HEK293 (cell line): ENCODE results near the gene MAP1B.
A peak's percentile ranks its signal among the peaks of the same experiment; 100 is the strongest.

ENCODE experiments used
- CTCF ChIA-PET: fragments of 350-600 bp; formaldehyde crosslinking; extraction: SDS; loops from one replicate; lab custom pipeline; 2021; ENCODE audit warnings: antibody characterized with exemption; lab: Yijun Ruan, JAX
- POLR2A ChIA-PET: fragments of 300-600 bp; formaldehyde crosslinking; extraction: SDS; loops from one replicate; lab custom pipeline; 2020; ENCODE audit warnings: antibody characterized with exemption, inconsistent platforms; lab: Yijun Ruan, JAX
- H3K27ac ChIP-seq: fragments of 200-500 bp; sonication (Bioruptor generic); 2 replicates; pipeline ENCODE4 v1.5.1; 2014; ENCODE audit warnings: low read depth, low read length, control low read depth, inconsistent platforms; ENCODE audit errors: extremely low read depth
- H3K36me3 ChIP-seq, 2 experiments: fragments of 200-500 bp in 1 of 2; sonication (Bioruptor generic) in 1 of 2; 1 replicate in 1 of 2; 2 replicates in 1 of 2; pipeline ENCODE4 v1.5.1; 2014 to 2017; ENCODE audit warnings: inconsistent platforms in 2 of 2, low read length in 2 of 2; ENCODE audit not compliant: control insufficient read depth in 2 of 2, insufficient read depth in 1 of 2
- H3K4me1 ChIP-seq: fragments of 200-500 bp; sonication (Bioruptor generic); 2 replicates; pipeline ENCODE4 v1.5.1; 2014; ENCODE audit warnings: mild to moderate bottlenecking, low read length, inconsistent platforms; ENCODE audit not compliant: control insufficient read depth, insufficient read depth
- H3K4me3 ChIP-seq: 2 replicates; pipeline ENCODE4 v1.5.1; 2011; ENCODE audit warnings: low read depth, mild to moderate bottlenecking, control low read depth, low read length, moderate library complexity
- H3K9me3 ChIP-seq: fragments of 200-500 bp; sonication (Bioruptor generic); 2 replicates; pipeline ENCODE4 v1.5.1; 2014; ENCODE audit warnings: low read depth, low read length, inconsistent platforms; ENCODE audit not compliant: control insufficient read depth, insufficient read depth
- ATF2 ChIP-seq: fragments of 450-650 bp; formaldehyde crosslinking; IDR thresholded peaks from 2 replicates; pipeline ENCODE4 v1.5.1; 2016; ENCODE audit warnings: missing biosample characterization, missing genetic modification characterization, low read depth
- GLI4 ChIP-seq: fragments of 450-650 bp; formaldehyde crosslinking; IDR thresholded peaks from 2 replicates; pipeline ENCODE4 v1.5.1; 2016; ENCODE audit warnings: missing biosample characterization, missing genetic modification characterization
- KLF8 ChIP-seq: fragments of 450-650 bp; formaldehyde crosslinking; IDR thresholded peaks from 2 replicates; pipeline ENCODE4 v1.5.1; 2016; ENCODE audit warnings: missing biosample characterization, missing genetic modification characterization
- PRDM4 ChIP-seq: fragments of 450-650 bp; formaldehyde crosslinking; IDR thresholded peaks from 2 replicates; pipeline ENCODE4 v1.5.1; 2017; ENCODE audit warnings: missing biosample characterization, missing genetic modification characterization
- ZBTB11 ChIP-seq: fragments of 450-650 bp; formaldehyde crosslinking; conservative IDR thresholded peaks from 2 replicates; pipeline ENCODE4 v1.5.1; 2016; ENCODE audit warnings: low read depth, missing biosample characterization, missing genetic modification characterization
- ZBTB48 ChIP-seq: fragments of 450-650 bp; formaldehyde crosslinking; IDR thresholded peaks from 2 replicates; pipeline ENCODE4 v1.5.1; 2016; ENCODE audit warnings: missing biosample characterization, missing genetic modification characterization
- ZFHX2 ChIP-seq: fragments of 450-650 bp; formaldehyde crosslinking; conservative IDR thresholded peaks from 2 replicates; pipeline ENCODE4 v1.5.1; 2016; ENCODE audit warnings: missing biosample characterization, missing genetic modification characterization
- ZNF16 ChIP-seq: fragments of 450-650 bp; formaldehyde crosslinking; IDR thresholded peaks from 2 replicates; pipeline ENCODE4 v1.5.1; 2016; ENCODE audit warnings: low read depth, missing biosample characterization, missing genetic modification characterization
- ZNF404 ChIP-seq: fragments of 450-650 bp; formaldehyde crosslinking; IDR thresholded peaks from 2 replicates; pipeline ENCODE4 v1.5.1; 2017; ENCODE audit warnings: missing biosample characterization, missing genetic modification characterization
- ZNF416 ChIP-seq: fragments of 450-650 bp; formaldehyde crosslinking; IDR thresholded peaks from 2 replicates; pipeline ENCODE4 v1.5.1; 2016; ENCODE audit warnings: missing biosample characterization, missing genetic modification characterization
- ZNF48 ChIP-seq: fragments of 450-650 bp; formaldehyde crosslinking; IDR thresholded peaks from 2 replicates; pipeline ENCODE4 v1.5.1; 2016; ENCODE audit warnings: missing biosample characterization, missing genetic modification characterization
- ZNF488 ChIP-seq: fragments of 450-650 bp; formaldehyde crosslinking; IDR thresholded peaks from 2 replicates; pipeline ENCODE4 v1.5.1; 2016; ENCODE audit warnings: missing biosample characterization, missing genetic modification characterization
- ZNF514 ChIP-seq: fragments of 450-650 bp; formaldehyde crosslinking; IDR thresholded peaks from 2 replicates; pipeline ENCODE4 v1.5.1; 2016; ENCODE audit warnings: missing biosample characterization, missing genetic modification characterization
- ZNF518A ChIP-seq: fragments of 450-650 bp; formaldehyde crosslinking; conservative IDR thresholded peaks from 2 replicates; pipeline ENCODE4 v1.5.1; 2016; ENCODE audit warnings: low read depth, missing biosample characterization, missing genetic modification characterization
- ZNF548 ChIP-seq: fragments of 450-650 bp; formaldehyde crosslinking; IDR thresholded peaks from 2 replicates; pipeline ENCODE4 v1.5.1; 2016; ENCODE audit warnings: missing biosample characterization, missing genetic modification characterization
- ZNF639 ChIP-seq: fragments of 450-650 bp; formaldehyde crosslinking; IDR thresholded peaks from 2 replicates; pipeline ENCODE4 v1.5.1; 2016; ENCODE audit warnings: missing biosample characterization, missing genetic modification characterization
- ZNF658 ChIP-seq: fragments of 450-650 bp; formaldehyde crosslinking; IDR thresholded peaks from 2 replicates; pipeline ENCODE4; 2016; ENCODE audit warnings: missing biosample characterization, missing genetic modification characterization
- ZNF660 ChIP-seq: fragments of 450-650 bp; IDR thresholded peaks from 2 replicates; pipeline ENCODE4 v1.5.1; 2018; ENCODE audit warnings: missing biosample characterization, mild to moderate bottlenecking, missing genetic modification characterization
- ZNF776 ChIP-seq: fragments of 450-650 bp; formaldehyde crosslinking; IDR thresholded peaks from 2 replicates; pipeline ENCODE4 v1.5.0; 2017; ENCODE audit warnings: missing biosample characterization, missing genetic modification characterization, borderline replicate concordance
- ZNF791 ChIP-seq: fragments of 450-650 bp; formaldehyde crosslinking; IDR thresholded peaks from 2 replicates; pipeline ENCODE4 v1.5.1; 2016; ENCODE audit warnings: missing biosample characterization, missing genetic modification characterization

MAP1B gene

GRCh38 chr5:72206994-72207393 lies 99.7 kb downstream of the MAP1B start:
- ChIA-PET CTCF (interaction anchor here (1.2 kb wide), 1 partner anchor 40 kb away, joined by 4 read pairs; no protein-coding TSS in a partner anchor), POLR2A (no interaction called here)
- H3K9me3 ChIP-seq, result no peaks in the 10 kb centered on the region
- peaks cover 18% of the 10 kb centered on the region for H3K4me1 ChIP-seq
- H3K36me3 ChIP-seq, result peaks cover 22 to 46% of the 10 kb centered on the region in 2 experiments
- H3K27ac ChIP-seq, result no peak overlapping the region
- TF ChIP-seq PRDM4 (tag by site-specific recombination) (no peak), ATF2 (peak; percentile 42; the same call in 1 of the 2 replicates), ZNF48 (tag by site-specific recombination) (no peak), ZNF660 (tag by site-specific recombination) (no peak), ZNF416 (no peak)
- H3K4me3 ChIP-seq, result no peak overlapping the region

- POLR2A ChIA-PET, result no interaction called here
- Histone ChIP-seq H3K36me3 (peaks cover 22 to 37% of the 10 kb centered on the region in 2 experiments), H3K4me1 (peaks cover 18% of the 10 kb centered on the region), H3K9me3 (no peaks in the 10 kb centered on the region), H3K4me3 (no peak overlapping the region), H3K27ac (no peak overlapping the region)
- CTCF ChIA-PET, result interaction anchor here (0.6 to 1.3 kb wide), 2 partner anchors 60 to 66 kb away, joined by 3 to 4 read pairs; no protein-coding TSS in a partner anchor
- TF ChIP-seq ZNF488 (tag by site-specific recombination) (no peak), ZNF16 (tag by site-specific recombination) (no peak), ZNF404 (tag by site-specific recombination) (no peak), ZBTB11 (tag by site-specific recombination) (no peak), ZNF776 (tag by site-specific recombination) (no peak), ZNF518A (tag by site-specific recombination) (no peak), ZFHX2 (tag by site-specific recombination) (no peak), ZNF514 (tag by site-specific recombination) (no peak), GLI4 (tag by site-specific recombination) (no peak), ZNF548 (tag by site-specific recombination) (no peak), ZBTB48 (no peak), ZNF639 (tag by site-specific recombination) (no peak), KLF8 (tag by site-specific recombination) (no peak), ZNF658 (tag by site-specific recombination) (no peak), ZNF791 (tag by site-specific recombination) (no peak)
These were observed 101.2 kb downstream of the MAP1B start for GRCh38 chr5:72208324-72208926.
